HAP-1 (cell line): ENCODE results near the gene KAZN.
A peak's percentile ranks its signal among the peaks of the same experiment; 100 is the strongest.
"Not testable (repeated sequence)": the region's sequence is repeated elsewhere in the genome, so short reads cannot be mapped to it uniquely, and the experiment has no call there.

Experiments used
- DNase-seq, 2 experiments: peaks; one replicate each; pipeline ENCODE4 v3.0.0-alpha.2; 2016 to 2020; ENCODE audit warnings: low spot score in 2 of 2
- H3K27me3 ChIP-seq: fragments of 250-450 bp; sonication (Bioruptor Pico); 2 replicates; pipeline ENCODE4 v1.5.1; 2020; ENCODE audit warnings: low read depth, mild to moderate bottlenecking, moderate library complexity
- H3K36me3 ChIP-seq: fragments of 250-450 bp; sonication (Bioruptor Pico); replicated peaks from 2 replicates; pipeline ENCODE4 v1.5.1; 2020; ENCODE audit warnings: mild to moderate bottlenecking
- H3K4me1 ChIP-seq: fragments of 250-450 bp; sonication (Bioruptor Pico); 2 replicates; pipeline ENCODE4 v1.5.1; 2020; ENCODE audit warnings: mild to moderate bottlenecking
- H3K4me3 ChIP-seq: fragments of 250-450 bp; sonication (Bioruptor Pico); 2 replicates; pipeline ENCODE4 v1.5.1; 2020; ENCODE audit warnings: mild to moderate bottlenecking, moderate library complexity
- H3K9me3 ChIP-seq: fragments of 250-450 bp; sonication (Bioruptor Pico); 2 replicates; pipeline ENCODE4 v1.5.1; 2020; ENCODE audit warnings: mild to moderate bottlenecking, moderate library complexity
- in situ Hi-C: fragments of 300-500 bp; cut with MboI; formaldehyde crosslinking; loops from 3 replicates; pipeline ENCODE4 v1.14.3; 2020; ENCODE audit warnings: low sequenced_read_pairs, inconsistent platforms, mixed read lengths

KAZN gene

DNA sequence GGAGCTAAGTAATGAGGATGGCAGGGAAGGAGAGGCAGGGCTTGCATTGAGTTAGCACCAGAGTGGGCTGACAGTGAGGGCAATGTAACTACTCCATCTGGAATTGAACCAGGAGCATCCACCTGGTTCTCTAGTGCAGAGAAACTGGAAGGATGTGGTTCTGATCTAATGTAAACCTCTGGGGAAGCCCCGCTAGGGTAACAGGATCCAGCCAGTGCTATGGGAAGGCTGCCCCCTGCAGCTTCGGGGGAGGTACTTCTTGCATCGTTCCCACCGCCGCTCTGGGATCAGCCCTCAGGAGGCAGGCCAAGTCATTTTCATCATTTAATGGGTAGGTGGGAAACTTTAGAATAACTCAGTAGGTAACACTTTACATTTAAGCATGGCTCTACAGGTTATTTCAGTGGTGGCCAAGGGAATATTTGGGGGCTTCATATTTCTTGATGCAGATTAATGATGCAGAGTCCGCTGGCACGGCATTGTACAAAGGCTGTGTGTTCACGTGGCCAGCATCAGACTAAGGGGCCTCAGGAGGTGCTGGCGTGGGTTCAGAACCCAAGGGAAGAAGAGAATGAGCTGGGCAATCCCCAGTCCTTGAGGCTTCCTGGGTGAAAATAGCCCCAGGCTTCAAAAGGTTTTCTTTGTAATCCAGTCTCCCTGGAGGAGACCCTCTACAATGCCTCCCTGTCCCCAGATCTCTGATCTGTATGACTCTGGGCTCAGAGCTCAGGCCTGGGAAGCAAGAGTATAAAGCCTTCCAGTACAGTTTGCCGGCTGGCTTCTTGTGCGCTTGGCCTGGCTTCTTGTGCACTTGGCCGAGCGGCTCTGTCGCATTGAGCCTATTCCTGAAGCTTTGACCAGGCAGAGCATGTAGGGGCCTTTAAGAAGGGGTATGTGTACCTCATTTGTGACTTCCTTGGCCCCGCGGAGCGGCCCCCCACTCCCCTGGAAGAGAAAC is 26.4 kb upstream of the KAZN start:
- no peaks in the 10 kb centered on the region for H3K36me3 ChIP-seq
- no peaks in the 10 kb centered on the region for H3K9me3 ChIP-seq
- peak; percentile 14 to 65 for DNase-seq
- no peaks in the 10 kb centered on the region for H3K27me3 ChIP-seq
- H3K4me3 ChIP-seq = no peak overlapping the region
- no peaks in the 10 kb centered on the region for H3K4me1 ChIP-seq
- in situ Hi-C loops = loop anchor here (25.0 kb wide), 1 partner anchor 460 kb away; no protein-coding TSS in a partner anchor

GRCh38 chr1:14572861-14573260 is 25.6 kb upstream of the KAZN start:
- no peak overlapping the region for H3K4me3 ChIP-seq
- no peaks in the 10 kb centered on the region for H3K9me3 ChIP-seq
- no peaks in the 10 kb centered on the region for H3K4me1 ChIP-seq
- no peak for DNase-seq
- no peaks in the 10 kb centered on the region for H3K36me3 ChIP-seq
- H3K27me3 ChIP-seq = no peaks in the 10 kb centered on the region
- in situ Hi-C loops = loop anchor here (25.0 kb wide), 1 partner anchor 461 kb away; no protein-coding TSS in a partner anchor

DNA sequence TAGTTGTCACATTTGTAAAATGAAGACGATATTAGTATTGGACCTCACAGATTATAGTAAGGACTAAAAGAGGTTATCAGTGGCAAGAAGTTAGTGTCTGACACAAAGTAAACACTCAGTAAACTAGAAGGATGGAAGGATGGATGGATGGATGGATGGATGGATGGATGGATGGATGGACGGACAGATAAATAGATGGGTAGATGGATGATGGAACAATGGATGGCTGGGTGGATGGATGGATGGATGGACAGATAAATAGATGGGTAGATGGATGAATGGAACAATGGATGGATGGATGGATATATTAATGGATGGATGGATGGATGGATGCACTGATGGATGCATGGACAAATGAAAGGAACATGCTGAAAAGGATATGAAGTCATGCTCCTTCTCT is 22.3 kb upstream of the KAZN start:
- no peak for DNase-seq
- no peaks in the 10 kb centered on the region for H3K27me3 ChIP-seq
- no peaks in the 10 kb centered on the region for H3K4me1 ChIP-seq
- H3K4me3 ChIP-seq = no peak overlapping the region
- in situ Hi-C loops = loop anchor here (25.0 kb wide), 1 partner anchor 461 kb away; no protein-coding TSS in a partner anchor
- H3K36me3 ChIP-seq = no peaks in the 10 kb centered on the region
- H3K9me3 ChIP-seq = no peaks in the 10 kb centered on the region

- Histone ChIP-seq H3K27me3 (no peaks in the 10 kb centered on the region), H3K4me3 (no peak overlapping the region), H3K9me3 (no peaks in the 10 kb centered on the region), H3K36me3 (no peaks in the 10 kb centered on the region), H3K4me1 (no peaks in the 10 kb centered on the region)
- in situ Hi-C loops = loop anchor here (25.0 kb wide), 1 partner anchor 460 kb away; no protein-coding TSS in a partner anchor
- no peak for DNase-seq
These were observed 21.2 kb upstream of the KAZN start for GRCh38 chr1:14577261-14577660.

GRCh38 chr1:14578156-14578555 is 20.3 kb upstream of the KAZN start:
- in situ Hi-C loops = loop anchor here (25.0 kb wide), 1 partner anchor 459 kb away; no protein-coding TSS in a partner anchor
- no peaks in the 10 kb centered on the region for H3K27me3 ChIP-seq
- no peaks in the 10 kb centered on the region for H3K9me3 ChIP-seq
- H3K36me3 ChIP-seq = no peaks in the 10 kb centered on the region
- no peaks in the 10 kb centered on the region for H3K4me1 ChIP-seq
- DNase-seq = no peak
- H3K4me3 ChIP-seq = no peak overlapping the region

GRCh38 chr1:14580295-14580694 is 18.2 kb upstream of the KAZN start:
- H3K27me3 ChIP-seq, H3K4me3 ChIP-seq, H3K36me3 ChIP-seq, H3K9me3 ChIP-seq, DNase-seq, H3K4me1 ChIP-seq: not testable (repeated sequence)
- in situ Hi-C loops = loop anchor here (25.0 kb wide), 1 partner anchor 457 kb away; no protein-coding TSS in a partner anchor

GRCh38 chr1:14580986-14581385 is 17.5 kb upstream of the KAZN start:
- no peak for DNase-seq
- in situ Hi-C loops = loop anchor here (25.0 kb wide), 1 partner anchor 456 kb away; no protein-coding TSS in a partner anchor

GRCh38 chr1:14583788-14584187 is 14.7 kb upstream of the KAZN start:
- Histone ChIP-seq H3K36me3 (no peaks in the 10 kb centered on the region), H3K9me3 (no peaks in the 10 kb centered on the region), H3K4me3 (no peak overlapping the region), H3K27me3 (no peaks in the 10 kb centered on the region), H3K4me1 (no peaks in the 10 kb centered on the region)
- no peak for DNase-seq
- in situ Hi-C loops = loop anchor here (25.0 kb wide), 1 partner anchor 454 kb away; no protein-coding TSS in a partner anchor

More at GRCh38 chr1:14580986-14581385, 17.5 kb upstream of the KAZN start:
- H3K9me3 ChIP-seq = no peaks in the 10 kb centered on the region
- no peaks in the 10 kb centered on the region for H3K4me1 ChIP-seq
- no peaks in the 10 kb centered on the region for H3K27me3 ChIP-seq
- H3K4me3 ChIP-seq = no peak overlapping the region
- no peaks in the 10 kb centered on the region for H3K36me3 ChIP-seq

- H3K27me3 ChIP-seq = peaks cover 8% of the 10 kb centered on the region
- H3K36me3 ChIP-seq = no peaks in the 10 kb centered on the region
- H3K4me1 ChIP-seq = no peaks in the 10 kb centered on the region
- in situ Hi-C loops = loop anchor here (25.0 kb wide), 1 partner anchor 452 kb away; no protein-coding TSS in a partner anchor
- H3K9me3 ChIP-seq = no peaks in the 10 kb centered on the region
- no peak overlapping the region for H3K4me3 ChIP-seq
- DNase-seq = no peak
These were observed 12.8 kb upstream of the KAZN start for GRCh38 chr1:14585728-14586127.

- Histone ChIP-seq H3K27me3 (peaks cover 8% of the 10 kb centered on the region), H3K36me3 (no peaks in the 10 kb centered on the region), H3K4me3 (no peak overlapping the region), H3K4me1 (peaks cover 6% of the 10 kb centered on the region), H3K9me3 (no peaks in the 10 kb centered on the region)
- in situ Hi-C loops = loop anchor here (25.0 kb wide), 1 partner anchor 447 kb away; no protein-coding TSS in a partner anchor
- no peak for DNase-seq
These were observed 7.9 kb upstream of the KAZN start for GRCh38 chr1:14590411-14591180.

DNA sequence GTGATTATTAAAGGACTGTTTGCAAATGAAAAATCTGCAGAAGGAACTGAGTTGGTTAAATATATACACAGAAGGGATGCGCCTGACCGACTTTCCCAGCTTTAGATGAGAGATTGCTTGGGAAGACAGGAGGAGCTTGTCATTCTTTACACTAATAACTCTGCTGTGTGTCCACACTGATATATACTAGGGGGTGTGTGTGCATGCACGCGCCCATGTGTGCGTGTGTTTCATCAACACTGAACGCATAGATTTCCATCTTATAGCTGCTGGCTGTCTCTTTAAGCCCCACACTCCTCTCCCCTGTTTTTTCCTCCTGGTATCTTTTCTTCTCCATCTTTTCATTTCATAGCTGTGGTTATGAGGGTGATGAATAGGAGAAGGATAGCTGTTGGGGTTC is 6.9 kb upstream of the KAZN start:
- Histone ChIP-seq H3K27me3 (peaks cover 8% of the 10 kb centered on the region), H3K4me3 (no peak overlapping the region), H3K4me1 (peaks cover 6% of the 10 kb centered on the region), H3K9me3 (no peaks in the 10 kb centered on the region), H3K36me3 (no peaks in the 10 kb centered on the region)
- in situ Hi-C loops = loop anchor here (25.0 kb wide), 1 partner anchor 446 kb away; no protein-coding TSS in a partner anchor
- no peak for DNase-seq

GRCh38 chr1:14592004-14592631 is 6.4 kb upstream of the KAZN start:
- DNase-seq = no peak
- Histone ChIP-seq H3K4me3 (no peak overlapping the region), H3K9me3 (no peaks in the 10 kb centered on the region), H3K36me3 (no peaks in the 10 kb centered on the region), H3K4me1 (peaks cover 6% of the 10 kb centered on the region), H3K27me3 (peaks cover 8% of the 10 kb centered on the region)
- in situ Hi-C loops = loop anchor here (25.0 kb wide), 1 partner anchor 445 kb away; no protein-coding TSS in a partner anchor

DNA sequence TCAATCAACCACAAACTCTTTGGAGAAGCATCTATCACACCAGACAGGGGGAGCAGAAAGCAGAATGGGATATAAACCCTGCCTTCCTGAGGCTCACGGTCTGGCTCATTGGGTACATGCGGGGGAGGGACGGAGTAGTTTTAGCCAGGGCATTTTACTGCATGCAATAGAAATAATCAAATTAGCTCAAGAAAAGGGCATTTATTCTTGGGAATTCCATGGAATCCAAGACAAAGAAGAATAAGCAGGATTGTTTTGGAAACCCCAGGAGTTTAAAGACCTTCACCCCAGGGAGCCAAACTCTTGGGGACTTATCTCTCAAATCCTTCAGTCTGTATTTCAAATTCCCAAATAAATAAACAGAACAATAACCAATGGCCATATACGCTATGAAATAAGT is 5.2 kb upstream of the KAZN start:
- Histone ChIP-seq H3K9me3 (no peaks in the 10 kb centered on the region), H3K4me3 (no peak overlapping the region), H3K4me1 (peaks cover 10% of the 10 kb centered on the region), H3K36me3 (no peaks in the 10 kb centered on the region), H3K27me3 (peaks cover 8% of the 10 kb centered on the region)
- in situ Hi-C loops = loop anchor here (25.0 kb wide), 1 partner anchor 444 kb away; no protein-coding TSS in a partner anchor
- peak; percentile 26 to 34 for DNase-seq
